ENCODE data around the gene INSL3. TPM values are rescaled to one million over a fixed set of nuclear protein-coding genes. Genes with fewer than 3 reads are reported as not detected.
"Not testable (repeated sequence)": the region's sequence is repeated elsewhere in the genome, so short reads cannot be mapped to it uniquely, and the experiment has no call there.

The INSL3 gene
- total RNA-seq, 6 experiments from 2014 or later = not detected

DNA sequence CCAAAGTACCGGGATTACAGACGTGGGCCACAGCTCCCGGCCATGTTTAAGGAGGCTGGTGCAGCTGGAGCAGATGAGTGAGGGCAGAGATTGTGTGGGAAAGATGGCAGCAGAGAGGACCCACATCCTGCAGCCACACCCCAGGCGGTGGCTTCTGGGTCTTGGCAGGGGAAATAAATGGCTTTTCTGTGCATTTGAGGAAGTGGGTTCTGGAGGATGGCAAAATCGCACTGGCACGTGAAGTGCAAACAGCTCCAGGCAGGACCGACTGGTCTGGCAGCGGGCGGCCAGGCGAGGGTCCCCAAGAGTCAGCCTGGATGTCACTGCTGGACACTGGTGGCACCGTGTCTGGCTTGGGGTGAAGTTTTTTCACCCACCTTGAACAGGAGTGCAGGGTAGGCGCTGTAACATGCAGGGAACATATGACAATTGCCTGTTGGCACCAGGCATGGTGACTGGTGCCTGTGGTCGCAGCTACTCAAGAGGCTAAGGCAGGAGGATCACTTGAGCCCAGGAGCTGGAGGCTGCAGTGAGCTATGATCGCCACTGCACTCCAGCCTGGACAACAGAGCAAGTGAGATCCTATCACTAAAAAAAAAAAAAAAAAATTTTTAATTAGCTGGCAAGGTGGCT is 17.9 kb downstream of the INSL3 start:
- 46% methylated on average over 10 of the region's 14 CpGs for WGBS (ENCODE audit: insufficient coverage, low coverage, low lambda C conversion rate, missing lambda C conversion rate)
- TF ChIP-seq POLR2A (IDR thresholded peaks at IDR 0.05) = no peak
- TF ChIP-seq, protein P1, sequence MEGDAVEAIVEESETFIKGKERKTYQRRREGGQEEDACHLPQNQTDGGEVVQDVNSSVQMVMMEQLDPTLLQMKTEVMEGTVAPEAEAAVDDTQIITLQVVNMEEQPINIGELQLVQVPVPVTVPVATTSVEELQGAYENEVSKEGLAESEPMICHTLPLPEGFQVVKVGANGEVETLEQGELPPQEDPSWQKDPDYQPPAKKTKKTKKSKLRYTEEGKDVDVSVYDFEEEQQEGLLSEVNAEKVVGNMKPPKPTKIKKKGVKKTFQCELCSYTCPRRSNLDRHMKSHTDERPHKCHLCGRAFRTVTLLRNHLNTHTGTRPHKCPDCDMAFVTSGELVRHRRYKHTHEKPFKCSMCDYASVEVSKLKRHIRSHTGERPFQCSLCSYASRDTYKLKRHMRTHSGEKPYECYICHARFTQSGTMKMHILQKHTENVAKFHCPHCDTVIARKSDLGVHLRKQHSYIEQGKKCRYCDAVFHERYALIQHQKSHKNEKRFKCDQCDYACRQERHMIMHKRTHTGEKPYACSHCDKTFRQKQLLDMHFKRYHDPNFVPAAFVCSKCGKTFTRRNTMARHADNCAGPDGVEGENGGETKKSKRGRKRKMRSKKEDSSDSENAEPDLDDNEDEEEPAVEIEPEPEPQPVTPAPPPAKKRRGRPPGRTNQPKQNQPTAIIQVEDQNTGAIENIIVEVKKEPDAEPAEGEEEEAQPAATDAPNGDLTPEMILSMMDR (IDR thresholded peaks at IDR 0.05) = no peak
- Histone ChIP-seq H3K4me1 (no peaks in the 10 kb centered on the region), H3K9me3 (no peaks in the 10 kb centered on the region), H3K36me3 (no peaks in the 10 kb centered on the region), H3K4me3 (no peak overlapping the region), H3K27ac (no peak overlapping the region), H3K27me3 (no peaks in the 10 kb centered on the region)
- ATAC-seq (peak in 1 of 4 donors; percentile 22), DNase-seq (no peak)
- intact Hi-C loops (cut with DNase I) = no loop called here

DNA sequence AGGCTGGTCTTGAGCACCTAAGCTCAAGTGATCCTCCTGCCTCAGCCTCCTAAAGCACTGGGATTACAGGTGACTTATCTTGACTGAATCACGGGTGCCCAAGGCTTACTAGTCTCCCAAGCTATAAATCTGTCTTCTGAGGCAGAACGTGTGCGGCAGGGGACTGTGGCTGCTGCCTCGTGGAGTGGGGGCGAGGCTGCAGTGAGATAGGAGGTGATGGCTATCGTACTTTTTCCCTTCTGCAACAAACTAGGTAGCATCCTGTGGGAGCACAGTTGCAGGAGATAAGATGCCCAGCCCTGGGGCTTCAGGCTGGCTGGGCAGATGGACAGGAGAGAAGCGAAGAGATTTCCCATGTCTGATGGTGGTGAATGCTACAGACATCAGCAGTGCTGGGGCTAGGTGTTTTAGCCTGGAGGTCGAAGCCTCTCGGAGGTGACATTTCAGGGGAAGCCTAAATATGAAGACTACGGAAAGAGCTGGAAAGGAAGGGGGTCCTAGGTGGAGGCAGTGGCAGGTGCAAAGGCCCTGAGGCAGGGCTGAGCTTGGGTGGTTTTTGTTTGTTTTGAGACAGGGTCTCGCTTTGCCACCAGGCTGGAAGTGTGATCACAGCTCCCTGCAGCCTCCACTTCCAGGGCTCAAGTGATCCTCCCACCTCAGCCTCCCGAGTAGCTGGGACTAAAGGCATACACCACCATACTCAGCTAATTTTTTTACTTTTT is 19.0 kb downstream of the INSL3 start:
- no peaks in the 10 kb centered on the region for H3K36me3 ChIP-seq
- intact Hi-C loops (cut with DNase I) = no loop called here
- TF ChIP-seq, protein P1 (IDR thresholded peaks at IDR 0.05) = no peak
- TF ChIP-seq POLR2A (IDR thresholded peaks at IDR 0.05) = no peak
- H3K27me3 ChIP-seq = no peaks in the 10 kb centered on the region
- DNase-seq = no peak
- peaks cover 0 to 7% (median 0%) of the 10 kb centered on the region in 4 donors for H3K4me1 ChIP-seq
- no peak overlapping the region for H3K4me3 ChIP-seq
- ATAC-seq = no peak
- H3K9me3 ChIP-seq = no peaks in the 10 kb centered on the region
- H3K27ac ChIP-seq = no peak overlapping the region
- 58% methylated on average over 9 of the region's 12 CpGs for WGBS (ENCODE audit: insufficient coverage, low coverage, low lambda C conversion rate, missing lambda C conversion rate)

DNA sequence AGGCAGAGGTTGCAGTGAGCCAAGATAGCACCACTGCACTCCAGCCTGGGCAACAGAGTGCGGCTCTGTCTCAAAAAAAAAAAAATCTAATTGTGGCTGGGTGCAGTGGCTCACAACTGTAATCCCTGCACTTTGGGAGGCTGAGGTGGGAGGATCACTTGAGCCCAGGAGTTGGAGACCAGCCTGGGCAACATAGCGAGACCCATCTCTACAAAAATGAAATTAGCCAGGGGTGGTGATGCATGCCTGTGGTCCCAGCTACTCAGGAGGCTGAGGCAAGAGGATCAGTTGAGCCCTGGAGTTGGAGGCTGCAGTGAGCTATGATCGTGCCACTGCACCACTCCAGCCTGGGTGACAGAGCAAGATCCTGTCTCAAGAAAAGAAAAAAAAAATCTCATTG is 22.7 kb downstream of the INSL3 start:
- H3K9me3 ChIP-seq; ATAC-seq; H3K4me3 ChIP-seq; intact Hi-C loops (cut with DNase I); DNase-seq; H3K27me3 ChIP-seq; H3K27ac ChIP-seq; H3K36me3 ChIP-seq: not testable (repeated sequence)
- H3K4me1 ChIP-seq = peaks cover 0 to 10% (median 0%) of the 10 kb centered on the region in 4 donors
- WGBS (ENCODE audit: insufficient coverage, low coverage, low lambda C conversion rate, missing lambda C conversion rate) = 67% methylated on average over 2 of the region's 3 CpGs

GRCh38 chr19:17797424-17798201 is 23.7 kb downstream of the INSL3 start:
- peak; percentile 65 to 92 (median 90) for ATAC-seq
- Histone ChIP-seq H3K36me3 (no peaks in the 10 kb centered on the region), H3K27me3 (peaks cover 0 to 8% of the 10 kb centered on the region in 2 donors), H3K4me3 (no peak overlapping the region), H3K9me3 (no peaks in the 10 kb centered on the region), H3K4me1 (peaks cover 0 to 10% (median 0%) of the 10 kb centered on the region in 4 donors), H3K27ac (peak overlapping the region in 2 of 3 donors; percentile 55 to 58)
- intact Hi-C loops (cut with DNase I) = no loop called here
- peak; percentile 70 to 77 (median 75) for DNase-seq
- 34% methylated on average over 6 of the region's 11 CpGs for WGBS (ENCODE audit: insufficient coverage, low coverage, low lambda C conversion rate, missing lambda C conversion rate)
- TF ChIP-seq, protein P1 (IDR thresholded peaks at IDR 0.05) = no peak
- no peak for TF ChIP-seq POLR2A (IDR thresholded peaks at IDR 0.05)
